Measurements from ENCODE around the gene MOGAT2.

DNA sequence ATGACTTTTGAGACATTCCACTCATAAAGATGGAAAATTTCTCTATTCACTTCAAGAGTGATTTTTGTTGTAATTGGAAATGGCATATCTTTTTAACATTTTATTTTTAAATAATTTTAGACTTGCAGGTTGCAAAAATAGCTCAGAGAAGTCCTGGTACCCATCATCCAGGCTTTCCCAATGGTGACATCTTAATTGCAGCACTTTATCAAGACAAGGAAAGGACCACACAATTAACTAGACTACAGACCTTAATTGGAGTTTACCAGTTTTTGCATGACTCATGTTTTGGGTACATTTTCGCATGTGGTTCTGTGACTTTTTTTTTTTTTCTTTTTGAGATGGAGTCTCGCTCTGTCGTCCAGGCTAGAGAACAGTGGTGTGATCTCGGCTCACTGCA, 25.8 kb upstream of the MOGAT2 start:
- TF ChIP-seq, protein P1, sequence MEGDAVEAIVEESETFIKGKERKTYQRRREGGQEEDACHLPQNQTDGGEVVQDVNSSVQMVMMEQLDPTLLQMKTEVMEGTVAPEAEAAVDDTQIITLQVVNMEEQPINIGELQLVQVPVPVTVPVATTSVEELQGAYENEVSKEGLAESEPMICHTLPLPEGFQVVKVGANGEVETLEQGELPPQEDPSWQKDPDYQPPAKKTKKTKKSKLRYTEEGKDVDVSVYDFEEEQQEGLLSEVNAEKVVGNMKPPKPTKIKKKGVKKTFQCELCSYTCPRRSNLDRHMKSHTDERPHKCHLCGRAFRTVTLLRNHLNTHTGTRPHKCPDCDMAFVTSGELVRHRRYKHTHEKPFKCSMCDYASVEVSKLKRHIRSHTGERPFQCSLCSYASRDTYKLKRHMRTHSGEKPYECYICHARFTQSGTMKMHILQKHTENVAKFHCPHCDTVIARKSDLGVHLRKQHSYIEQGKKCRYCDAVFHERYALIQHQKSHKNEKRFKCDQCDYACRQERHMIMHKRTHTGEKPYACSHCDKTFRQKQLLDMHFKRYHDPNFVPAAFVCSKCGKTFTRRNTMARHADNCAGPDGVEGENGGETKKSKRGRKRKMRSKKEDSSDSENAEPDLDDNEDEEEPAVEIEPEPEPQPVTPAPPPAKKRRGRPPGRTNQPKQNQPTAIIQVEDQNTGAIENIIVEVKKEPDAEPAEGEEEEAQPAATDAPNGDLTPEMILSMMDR (IDR thresholded peaks at IDR 0.05), result no peak
- TF ChIP-seq POLR2A (IDR thresholded peaks at IDR 0.05), result no peak

All from adrenal gland (tissue), 5 donors.